DOHH2 (cell line): Measurements from ENCODE around the gene FZD10.

Experiments used
- H3F3A ChIP-seq: fragments of 200-600 bp; sonication (generic), shearing (Covaris generic); 2 replicates; pipeline ENCODE4 v1.6.0; 2016; ENCODE audit warnings: antibody characterized with exemption, mild to moderate bottlenecking; ENCODE audit not compliant: control insufficient read depth, insufficient read depth
- H3K27ac ChIP-seq: fragments of 200-600 bp; sonication (generic); 2 replicates; pipeline ENCODE4 v1.5.1; 2014; ENCODE audit warnings: low read depth, mild to moderate bottlenecking, low read length, moderate library complexity
- H3K27me3 ChIP-seq: fragments of 200-600 bp; sonication (generic); 2 replicates; pipeline ENCODE4 v1.6.1; 2014; ENCODE audit warnings: mild to moderate bottlenecking, low read length, mixed read lengths; ENCODE audit not compliant: control insufficient read depth
- H3K36me3 ChIP-seq: fragments of 200-600 bp; sonication (generic); 2 replicates; pipeline ENCODE4 v1.6.1; 2014; ENCODE audit warnings: mild to moderate bottlenecking, low read length, moderate library complexity, mixed read lengths; ENCODE audit not compliant: control insufficient read depth
- H3K4me1 ChIP-seq: fragments of 200-600 bp; sonication (generic); 2 replicates; pipeline ENCODE4 v1.6.1; 2014; ENCODE audit warnings: mild to moderate bottlenecking, low read length, mixed read lengths; ENCODE audit not compliant: control insufficient read depth
- H3K4me2 ChIP-seq: fragments of 200-600 bp; sonication (generic); 2 replicates; pipeline ENCODE4 v1.6.0; 2014; ENCODE audit warnings: mild to moderate bottlenecking, low read length, moderate library complexity
- H3K4me3 ChIP-seq: fragments of 200-600 bp; sonication (generic); 2 replicates; pipeline ENCODE4 v1.5.1; 2014; ENCODE audit warnings: mild to moderate bottlenecking, low read length, mixed read lengths
- H3K79me2 ChIP-seq: fragments of 200-600 bp; sonication (generic); 2 replicates; pipeline ENCODE4 v1.6.1; 2014; ENCODE audit warnings: mild to moderate bottlenecking, low read length, mixed read lengths; ENCODE audit not compliant: control insufficient read depth
- H3K9me2 ChIP-seq: fragments of 200-600 bp; sonication (generic); replicated peaks from 2 replicates; pipeline ENCODE4 v1.6.1; 2014; ENCODE audit warnings: mild to moderate bottlenecking, low read length, mixed read lengths; ENCODE audit not compliant: control insufficient read depth
- H3K9me3 ChIP-seq: fragments of 200-600 bp; sonication (generic); 2 replicates; pipeline ENCODE4 v1.6.1; 2014; ENCODE audit warnings: antibody characterized with exemption, low read length, mixed read lengths; ENCODE audit not compliant: control insufficient read depth, insufficient read depth
- H4K20me1 ChIP-seq: fragments of 200-600 bp; sonication (generic); 2 replicates; pipeline ENCODE4 v1.6.0; 2014; ENCODE audit warnings: low read depth, mild to moderate bottlenecking, antibody characterized with exemption, low read length, moderate library complexity; ENCODE audit not compliant: control insufficient read depth, insufficient read depth
- EZH2phosphoT487 ChIP-seq: fragments of 200-600 bp; sonication (generic); IDR thresholded peaks from 2 replicates; pipeline ENCODE4 v1.6.1; 2017; ENCODE audit warnings: borderline replicate concordance, mild to moderate bottlenecking, antibody characterized with exemption, low read length, moderate library complexity, mixed read lengths
- TF ChIP-seq, protein P1 (sequence below): fragments of 200-600 bp; sonication (generic); IDR thresholded peaks from one replicate; pipeline ENCODE4 v1.5.1; 2014; ENCODE audit warnings: antibody characterized with exemption, mild to moderate bottlenecking, low read depth, low read length; ENCODE audit not compliant: poor library complexity, severe bottlenecking

FZD10 gene

GRCh38 chr12:130163461-130164215, 1.4 kb downstream of the FZD10 start:
- Histone ChIP-seq H4K20me1 (no peaks in the 10 kb centered on the region), H3K27ac (no peak overlapping the region), H3K27me3 (no peaks in the 10 kb centered on the region), H3K9me2 (no peaks in the 10 kb centered on the region), H3K4me1 (no peaks in the 10 kb centered on the region), H3K4me2 (no peak overlapping the region), H3K79me2 (no peaks in the 10 kb centered on the region), H3K4me3 (no peak overlapping the region), H3K9me3 (peaks cover 5% of the 10 kb centered on the region), H3F3A (no peaks in the 10 kb centered on the region), H3K36me3 (no peaks in the 10 kb centered on the region)
- TF ChIP-seq, protein P1, sequence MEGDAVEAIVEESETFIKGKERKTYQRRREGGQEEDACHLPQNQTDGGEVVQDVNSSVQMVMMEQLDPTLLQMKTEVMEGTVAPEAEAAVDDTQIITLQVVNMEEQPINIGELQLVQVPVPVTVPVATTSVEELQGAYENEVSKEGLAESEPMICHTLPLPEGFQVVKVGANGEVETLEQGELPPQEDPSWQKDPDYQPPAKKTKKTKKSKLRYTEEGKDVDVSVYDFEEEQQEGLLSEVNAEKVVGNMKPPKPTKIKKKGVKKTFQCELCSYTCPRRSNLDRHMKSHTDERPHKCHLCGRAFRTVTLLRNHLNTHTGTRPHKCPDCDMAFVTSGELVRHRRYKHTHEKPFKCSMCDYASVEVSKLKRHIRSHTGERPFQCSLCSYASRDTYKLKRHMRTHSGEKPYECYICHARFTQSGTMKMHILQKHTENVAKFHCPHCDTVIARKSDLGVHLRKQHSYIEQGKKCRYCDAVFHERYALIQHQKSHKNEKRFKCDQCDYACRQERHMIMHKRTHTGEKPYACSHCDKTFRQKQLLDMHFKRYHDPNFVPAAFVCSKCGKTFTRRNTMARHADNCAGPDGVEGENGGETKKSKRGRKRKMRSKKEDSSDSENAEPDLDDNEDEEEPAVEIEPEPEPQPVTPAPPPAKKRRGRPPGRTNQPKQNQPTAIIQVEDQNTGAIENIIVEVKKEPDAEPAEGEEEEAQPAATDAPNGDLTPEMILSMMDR, result no peak
- no peak for TF ChIP-seq EZH2phosphoT487

DNA sequence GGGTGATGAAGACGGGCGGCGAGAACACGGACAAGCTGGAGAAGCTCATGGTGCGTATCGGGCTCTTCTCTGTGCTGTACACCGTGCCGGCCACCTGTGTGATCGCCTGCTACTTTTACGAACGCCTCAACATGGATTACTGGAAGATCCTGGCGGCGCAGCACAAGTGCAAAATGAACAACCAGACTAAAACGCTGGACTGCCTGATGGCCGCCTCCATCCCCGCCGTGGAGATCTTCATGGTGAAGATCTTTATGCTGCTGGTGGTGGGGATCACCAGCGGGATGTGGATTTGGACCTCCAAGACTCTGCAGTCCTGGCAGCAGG, 1.9 kb downstream of the FZD10 start:
- TF ChIP-seq EZH2phosphoT487, result no peak
- TF ChIP-seq, protein P1, result no peak
- Histone ChIP-seq H3K79me2 (no peaks in the 10 kb centered on the region), H3K4me1 (no peaks in the 10 kb centered on the region), H3K9me3 (peaks cover 5% of the 10 kb centered on the region), H3K9me2 (no peaks in the 10 kb centered on the region), H3K4me2 (no peak overlapping the region), H3K27me3 (no peaks in the 10 kb centered on the region), H4K20me1 (no peaks in the 10 kb centered on the region), H3K36me3 (no peaks in the 10 kb centered on the region), H3K27ac (no peak overlapping the region), H3K4me3 (no peak overlapping the region), H3F3A (no peaks in the 10 kb centered on the region)

DNA sequence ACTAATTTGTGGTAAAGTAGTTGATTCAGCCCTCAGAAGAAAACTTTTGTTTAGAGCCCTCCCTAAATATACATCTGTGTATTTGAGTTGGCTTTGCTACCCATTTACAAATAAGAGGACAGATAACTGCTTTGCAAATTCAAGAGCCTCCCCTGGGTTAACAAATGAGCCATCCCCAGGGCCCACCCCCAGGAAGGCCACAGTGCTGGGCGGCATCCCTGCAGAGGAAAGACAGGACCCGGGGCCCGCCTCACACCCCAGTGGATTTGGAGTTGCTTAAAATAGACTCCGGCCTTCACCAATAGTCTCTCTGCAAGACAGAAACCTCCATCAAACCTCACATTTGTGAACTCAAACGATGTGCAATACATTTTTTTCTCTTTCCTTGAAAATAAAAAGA, 2.7 kb downstream of the FZD10 start:
- no peaks in the 10 kb centered on the region for H4K20me1 ChIP-seq
- H3K27me3 ChIP-seq, result no peaks in the 10 kb centered on the region
- H3K36me3 ChIP-seq, result no peaks in the 10 kb centered on the region
- H3F3A ChIP-seq, result no peaks in the 10 kb centered on the region
- TF ChIP-seq, protein P1, result no peak
- no peak for TF ChIP-seq EZH2phosphoT487
- peaks cover 5% of the 10 kb centered on the region for H3K9me3 ChIP-seq
- H3K27ac ChIP-seq, result no peak overlapping the region
- H3K4me2 ChIP-seq, result no peak overlapping the region
- no peaks in the 10 kb centered on the region for H3K79me2 ChIP-seq
- H3K9me2 ChIP-seq, result no peaks in the 10 kb centered on the region
- H3K4me1 ChIP-seq, result no peaks in the 10 kb centered on the region
- H3K4me3 ChIP-seq, result no peak overlapping the region
